ENCODE data around the gene MEGF10.

The MEGF10 gene

GRCh38 chr5:127440831-127441230, 150.2 kb downstream of the MEGF10 start:
- DNase-seq (ENCODE audit: low read depth): no peak

DNA sequence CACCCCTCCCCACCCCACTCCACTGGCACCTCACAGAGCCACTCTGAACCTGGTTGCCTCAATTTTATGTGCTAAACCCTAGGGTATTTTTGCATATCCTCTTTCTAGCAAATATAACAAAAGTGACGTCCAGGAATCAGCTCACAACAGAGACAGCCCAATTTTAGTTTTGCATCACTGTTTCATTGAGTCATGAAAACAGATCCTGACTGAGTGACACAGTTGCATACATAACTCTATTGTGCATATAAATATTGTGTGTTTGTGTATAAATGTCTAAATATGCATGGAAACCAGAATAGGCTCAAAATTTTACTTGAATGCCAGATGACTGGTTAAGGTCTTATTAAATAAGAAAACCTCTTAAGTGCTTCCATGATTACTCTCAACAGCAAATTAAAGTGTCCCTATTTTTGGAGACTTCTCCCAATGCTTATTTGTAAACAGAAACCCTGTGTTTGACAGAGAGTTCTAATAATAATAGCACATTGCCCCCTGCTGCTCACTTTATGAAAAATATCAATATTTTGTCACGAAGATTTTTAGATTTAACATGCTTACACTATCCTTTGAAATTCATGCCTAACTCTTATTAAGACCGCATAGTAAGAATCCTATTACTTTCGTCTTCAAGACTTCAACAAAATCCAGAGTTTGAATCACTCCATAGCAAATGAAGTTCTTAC, 151.3 kb downstream of the MEGF10 start:
- no peak for DNase-seq (ENCODE audit: low read depth)

DNA sequence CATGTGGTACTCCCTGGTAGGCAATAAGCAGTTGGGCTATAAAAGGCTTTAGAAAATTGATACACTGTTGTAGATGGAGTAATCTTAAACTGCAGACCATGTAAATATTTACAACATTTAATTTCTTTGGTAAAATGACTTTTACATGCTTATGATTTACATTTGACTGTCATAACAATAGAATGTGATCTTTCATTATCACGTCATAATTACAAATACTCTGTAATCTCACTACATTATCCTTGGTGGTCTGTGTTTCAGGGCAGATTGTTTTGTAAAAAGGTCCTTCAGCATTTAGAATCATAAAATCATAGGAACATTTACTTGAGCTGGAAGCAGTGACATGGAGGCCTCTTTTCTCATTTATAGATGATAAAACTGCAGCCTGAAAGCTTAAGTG, 153.6 kb downstream of the MEGF10 start:
- DNase-seq (ENCODE audit: low read depth): no peak

DNA sequence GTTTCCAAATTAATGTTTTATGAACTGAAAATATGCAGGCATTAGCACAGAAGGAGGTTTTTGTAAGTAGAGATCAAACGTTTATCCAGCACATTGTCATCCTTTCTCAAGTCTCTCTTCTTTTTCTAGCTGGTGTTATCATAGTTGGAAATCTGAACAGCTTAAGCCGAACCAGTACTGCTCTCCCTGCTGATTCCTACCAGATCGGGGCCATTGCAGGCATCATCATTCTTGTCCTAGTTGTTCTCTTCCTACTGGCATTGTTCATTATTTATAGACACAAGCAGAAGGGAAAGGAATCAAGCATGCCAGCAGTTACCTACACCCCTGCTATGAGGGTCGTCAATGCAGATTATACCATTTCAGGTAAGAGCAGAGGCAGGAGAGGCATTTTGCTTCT, 154.7 kb downstream of the MEGF10 start:
- DNase-seq (ENCODE audit: low read depth): no peak

DNA sequence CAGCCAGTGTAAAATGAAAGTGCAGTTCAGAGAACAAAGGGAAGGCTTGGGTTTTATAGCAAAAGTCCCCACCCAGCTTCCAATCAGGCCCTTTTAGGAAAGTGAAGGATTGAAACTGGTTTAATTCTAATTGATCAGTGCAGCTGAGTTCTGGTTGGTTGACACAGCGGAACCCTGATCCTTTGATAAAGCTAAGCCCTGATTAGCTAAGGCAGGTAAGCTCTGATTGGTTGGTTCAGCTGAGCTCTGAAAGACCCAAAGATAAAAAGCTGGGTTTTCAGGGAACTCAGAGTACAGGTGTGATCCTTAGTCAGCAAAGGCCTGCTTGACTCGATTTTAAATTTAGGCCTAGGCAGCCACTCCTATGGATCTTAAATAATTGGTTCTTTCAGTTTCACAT, 156.0 kb downstream of the MEGF10 start:
- DNase-seq (ENCODE audit: low read depth): no peak

- no peak for DNase-seq (ENCODE audit: low read depth)
Observed at GRCh38 chr5:127447827-127448226, 157.2 kb downstream of the MEGF10 start.

DNA sequence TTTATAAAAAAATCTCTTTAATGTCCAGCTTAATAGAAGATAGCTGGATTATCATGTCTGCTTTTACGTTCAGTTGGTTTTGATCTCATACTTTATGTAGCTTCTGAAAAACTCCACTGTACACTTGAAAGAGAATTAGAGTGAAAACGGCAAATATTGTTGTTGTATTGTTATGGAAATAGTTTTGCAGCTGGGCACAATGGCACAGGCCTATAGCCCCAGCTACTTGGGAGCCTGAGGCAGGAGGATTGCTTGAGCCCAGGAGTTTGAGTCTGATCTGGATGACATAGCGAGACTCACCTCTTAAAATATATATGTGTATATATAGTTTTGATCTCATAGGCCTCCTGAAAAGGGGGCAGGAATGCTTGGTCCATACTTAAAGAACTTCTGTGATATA, 159.4 kb downstream of the MEGF10 start:
- no peak for DNase-seq (ENCODE audit: low read depth)

GRCh38 chr5:127451096-127451495, 160.5 kb downstream of the MEGF10 start:
- DNase-seq (ENCODE audit: low read depth): no peak

DNA sequence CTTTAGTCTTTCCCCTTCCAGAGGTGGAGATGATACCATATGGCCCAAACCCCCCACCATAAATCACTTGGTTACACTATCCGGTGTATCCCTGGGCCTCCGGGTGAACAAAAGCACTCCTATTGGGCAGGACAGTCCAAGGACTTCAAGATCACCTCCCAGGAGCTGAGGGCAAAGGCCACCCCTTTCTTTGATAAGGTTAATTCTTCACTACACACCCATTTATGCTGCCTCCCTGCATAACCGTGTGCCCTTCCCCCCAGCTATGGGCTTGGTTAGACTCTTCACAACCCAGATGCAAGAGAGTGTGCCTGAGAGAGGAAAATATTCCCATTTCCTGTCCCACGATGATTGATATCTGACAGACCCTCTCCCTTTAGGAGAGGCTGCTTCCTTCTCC, 162.0 kb downstream of the MEGF10 start:
- no peak for DNase-seq (ENCODE audit: low read depth)

DNA sequence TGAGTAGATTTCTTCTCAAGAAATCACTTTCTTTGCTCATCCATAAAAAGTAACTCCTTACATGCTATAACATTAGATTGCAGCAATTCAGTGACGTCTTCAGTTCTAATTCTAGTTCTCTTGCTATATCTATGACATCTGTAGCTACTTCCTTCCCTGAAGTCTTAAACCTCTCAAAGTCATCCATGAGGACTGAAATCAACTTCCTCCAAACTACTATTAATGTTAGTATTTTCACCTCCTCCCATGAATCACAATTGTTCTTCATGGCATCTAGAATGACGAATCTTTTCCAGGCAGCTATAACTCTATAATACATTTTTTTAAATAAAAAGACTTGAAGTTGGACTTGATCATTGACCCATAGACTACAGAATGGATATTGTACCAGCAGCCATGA, 180.6 kb downstream of the MEGF10 start:
- DNase-seq (ENCODE audit: low read depth): no peak

GRCh38 chr5:127472700-127473099, 182.1 kb downstream of the MEGF10 start:
- no peak for DNase-seq (ENCODE audit: low read depth)

DNA sequence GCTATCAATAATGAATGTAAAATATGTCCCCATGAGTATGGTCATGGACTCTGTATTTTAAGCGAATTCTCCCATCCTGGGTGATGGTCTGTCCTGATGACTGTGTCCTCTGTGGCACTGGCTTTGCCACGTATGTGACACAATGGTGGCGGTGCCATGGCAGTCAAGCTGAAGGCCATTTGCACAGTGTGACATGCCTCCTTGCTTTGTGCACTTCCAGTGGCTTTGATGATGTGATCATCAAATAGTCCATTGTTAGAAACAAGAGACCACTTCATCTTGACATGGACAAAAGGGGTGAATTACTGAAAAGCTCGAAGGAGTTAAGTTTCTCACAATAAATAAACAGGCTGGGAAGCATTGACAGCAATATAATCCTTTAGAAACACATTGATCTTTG, 195.9 kb downstream of the MEGF10 start:
- DNase-seq (ENCODE audit: low read depth): no peak

DNA sequence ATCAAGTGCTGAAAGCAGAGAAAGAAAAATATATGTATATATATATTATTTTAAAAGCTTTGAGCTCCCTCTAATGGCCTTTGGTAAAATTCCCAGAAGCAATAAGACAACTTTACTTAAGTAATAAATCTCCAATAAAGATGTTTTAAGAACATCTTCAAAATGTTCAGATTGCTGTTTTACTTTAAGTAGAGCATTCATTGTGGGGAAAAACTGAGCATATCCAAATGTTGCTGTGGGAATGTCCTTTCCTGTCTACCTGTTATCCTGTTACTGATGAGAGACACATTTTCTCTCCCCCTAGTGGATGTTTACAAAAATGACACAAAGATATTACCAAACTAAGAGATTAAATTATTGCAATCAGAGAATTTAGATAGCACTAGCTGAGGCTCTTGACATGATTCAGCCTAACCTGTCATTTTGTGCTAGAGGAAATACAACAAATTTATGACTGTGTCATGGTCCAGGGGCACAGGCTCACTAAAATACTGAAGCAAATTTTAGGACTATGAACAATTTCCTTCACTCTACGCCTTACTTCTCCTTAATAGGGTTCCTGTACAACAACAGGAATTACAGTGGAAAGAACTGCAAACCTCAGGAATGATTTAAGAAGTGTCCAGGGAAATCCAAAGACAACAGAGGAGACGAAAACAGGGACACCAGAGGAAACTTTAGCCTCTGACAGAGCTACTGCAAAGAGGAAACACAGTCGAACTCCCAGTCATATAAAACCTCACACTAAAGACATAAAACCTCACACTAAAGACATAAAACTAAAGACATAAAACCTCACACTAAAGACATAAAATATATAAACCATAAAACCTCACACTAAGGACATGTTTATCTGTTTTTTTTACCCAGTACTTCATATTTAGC, 202.5 kb downstream of the MEGF10 start:
- no peak for DNase-seq (ENCODE audit: low read depth)

- DNase-seq (ENCODE audit: low read depth): no peak
Observed at GRCh38 chr5:127498548-127498947, 208.0 kb downstream of the MEGF10 start.

DNA sequence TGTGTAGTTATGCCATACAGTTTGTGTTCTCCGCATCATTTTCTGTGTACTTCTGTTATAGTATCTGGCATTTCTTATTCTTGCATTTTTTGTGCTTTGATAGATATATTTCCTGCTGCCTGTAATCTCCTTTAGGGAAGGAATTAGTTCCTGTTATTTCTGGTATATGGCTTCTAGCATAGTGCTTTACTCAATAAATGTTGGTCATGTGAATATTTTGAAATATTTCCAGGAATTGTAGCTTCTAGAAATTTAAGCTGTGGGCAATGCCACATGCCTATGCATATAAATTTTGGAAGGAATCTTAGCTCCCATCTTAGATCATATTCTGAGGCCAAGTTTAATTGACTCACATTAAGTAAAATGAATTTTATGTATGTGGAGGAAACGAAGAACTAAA, 215.3 kb downstream of the MEGF10 start:
- no peak for DNase-seq (ENCODE audit: low read depth)

DNA sequence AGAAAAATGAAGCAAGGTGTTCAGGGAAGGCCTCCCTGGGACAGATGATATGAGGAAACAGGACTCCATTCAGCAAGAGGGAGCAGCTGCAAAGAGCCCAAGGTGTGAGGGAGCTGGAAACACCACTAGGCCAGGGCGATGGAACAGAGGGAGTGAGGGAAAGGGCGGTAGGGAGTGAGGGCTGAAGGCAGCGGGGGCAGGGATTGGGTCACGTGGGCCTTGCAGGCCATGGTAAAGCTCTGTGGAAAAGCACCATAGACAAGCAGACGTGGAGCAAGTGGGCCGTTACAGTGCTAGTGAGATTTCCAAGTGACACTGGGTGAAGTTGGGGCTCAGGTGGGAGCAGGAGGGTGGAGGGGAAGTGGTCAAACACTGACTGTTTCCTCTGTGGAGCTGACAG, 216.0 kb downstream of the MEGF10 start:
- DNase-seq (ENCODE audit: low read depth): no peak

DNA sequence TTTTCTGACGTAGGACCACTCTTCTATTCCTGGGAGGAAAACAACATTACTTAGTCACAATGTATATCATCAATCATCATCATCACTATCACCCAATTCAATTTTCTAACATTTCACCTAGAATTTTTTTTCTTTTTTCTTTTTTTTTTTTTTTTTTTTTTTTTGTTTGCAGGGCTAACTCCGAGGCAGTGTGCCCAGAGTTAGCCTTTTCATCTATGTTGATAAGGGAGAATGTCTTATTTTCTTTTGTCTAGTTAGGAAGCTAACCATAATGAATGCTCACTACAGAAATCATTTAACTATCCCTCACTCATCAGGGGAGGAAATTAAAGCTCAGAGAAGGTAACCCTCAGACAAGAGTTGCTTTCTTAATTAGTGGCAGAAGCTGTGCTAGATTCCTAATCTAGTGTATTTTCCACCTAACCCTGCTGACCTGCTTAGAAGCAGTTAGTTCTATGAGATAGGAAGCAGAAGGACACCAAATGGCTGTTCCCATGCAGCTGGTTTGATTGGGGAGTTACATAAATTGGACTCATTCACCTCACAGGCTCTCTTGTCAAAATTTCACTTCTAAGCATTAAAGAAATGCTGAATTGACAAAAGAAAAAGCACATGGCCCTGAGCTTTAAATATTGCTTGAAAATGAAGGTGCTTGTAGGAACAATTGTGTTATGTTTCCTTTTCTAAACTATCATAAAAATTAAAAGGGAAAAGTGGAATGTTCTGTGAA, 218.2 kb downstream of the MEGF10 start:
- DNase-seq (ENCODE audit: low read depth): no peak
